ENCODE results near the gene MYO3B. TPM values are rescaled to one million over a fixed set of nuclear protein-coding genes. Genes with fewer than 3 reads are reported as not detected.

MYO3B gene
- total and polyA plus RNA-seq, 2 of the 8 experiments (the other 6 are each of a cell fraction or from before 2014, with no cell fraction given) = 0.17 to 0.19 TPM

DNA sequence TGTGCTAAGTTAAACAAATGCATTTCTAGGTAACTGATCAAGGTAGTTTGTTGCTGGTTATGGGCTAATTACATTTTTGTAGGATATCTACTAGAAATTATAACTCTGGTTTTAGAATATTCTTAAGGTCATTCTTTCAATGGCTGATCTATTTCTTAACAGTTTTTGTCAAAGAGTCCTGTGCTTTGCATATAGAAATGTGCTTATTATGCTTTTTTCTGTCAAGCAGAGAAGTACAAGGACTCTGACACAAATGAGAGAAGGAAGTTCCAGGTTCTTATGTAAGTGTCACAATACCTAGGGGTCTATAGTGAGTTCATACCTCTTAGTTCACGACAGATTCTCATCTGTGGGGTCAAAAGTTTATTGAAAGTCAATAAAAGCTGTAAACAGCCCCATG is 88.4 kb downstream of the MYO3B start:
- ChIA-PET CTCF (ENCODE audit: partially characterized antibody) (interaction anchor here (1.3 to 1.4 kb wide), 2 partner anchors 29 to 31 kb away, joined by 3 to 4 read pairs; no protein-coding TSS in a partner anchor), POLR2A (ENCODE audit: partially characterized antibody) (no interaction called here)
- H3K14ac ChIP-seq (ENCODE audit: insufficient read length) = no peak overlapping the region
- H3K23me2 ChIP-seq (ENCODE audit: low read depth, low read length) = no peaks in the 10 kb centered on the region
- no peak overlapping the region for H3K4me2 ChIP-seq (ENCODE audit: insufficient read depth in 1 of 2, low read depth in 2 of 2, low read length in 2 of 2)
- H3K4me3 ChIP-seq (ENCODE audit: extremely low read depth in 1 of 4, insufficient read depth in 2 of 4, low read depth in 3 of 4, low read length in 4 of 4) = no peak overlapping the region
- H3K79me1 ChIP-seq (ENCODE audit: low read depth, low read length) = no peaks in the 10 kb centered on the region
- no peak overlapping the region for H4K5ac ChIP-seq (ENCODE audit: insufficient read length, low read depth, low read length)
- H3K79me2 ChIP-seq (ENCODE audit: control insufficient read depth in 1 of 2, insufficient read depth in 2 of 2, low read length in 2 of 2) = no peaks in the 10 kb centered on the region
- H3K9me3 ChIP-seq (ENCODE audit: insufficient read depth in 2 of 2, low read depth in 1 of 2, low read length in 1 of 2) = peaks cover 0 to 3% of the 10 kb centered on the region in 2 experiments; a peak in 1 of 4 replicates
- H2AFZ ChIP-seq (ENCODE audit: low read length) = no peak overlapping the region
- no peak overlapping the region for H2BK120ac ChIP-seq (replicated peaks; ENCODE audit: low read depth, low read length)
- no peak for DNase-seq (ENCODE audit: low read depth in 1 of 2, low spot score in 2 of 2)
- H3K36me3 ChIP-seq (ENCODE audit: control insufficient read depth in 2 of 4, insufficient read depth in 4 of 4, low read length in 3 of 4) = no peaks in the 10 kb centered on the region; a peak in 1 of 8 replicates
- H2BK20ac ChIP-seq (ENCODE audit: low read length) = no peak overlapping the region
- H2BK15ac ChIP-seq (ENCODE audit: low read length) = no peak overlapping the region
- H4K20me1 ChIP-seq (replicated peaks in 1 of 2; ENCODE audit: control insufficient read depth in 1 of 2, insufficient read depth in 2 of 2, low read length in 2 of 2) = no peaks in the 10 kb centered on the region
- FAIRE-seq = no peak
- H2BK12ac ChIP-seq (ENCODE audit: low read depth, low read length) = no peak overlapping the region
- H2AK5ac ChIP-seq (ENCODE audit: low read depth, low read length) = no peak overlapping the region
- 90% methylated on average over 1 of the region's 1 CpG; no CpG with 5 or more reads in 1 of the 2 experiments for WGBS, 2 experiments (ENCODE audit: extremely low coverage in 1 of 2, insufficient coverage in 1 of 2, insufficient read length in 1 of 2, insufficient replicate concordance in 2 of 2, low coverage in 1 of 2, low lambda C conversion rate in 2 of 2, missing lambda C conversion rate in 1 of 2)
- no peak overlapping the region for H4K8ac ChIP-seq (ENCODE audit: extremely low read depth, insufficient read depth, low read length)
- no peak overlapping the region for H3K18ac ChIP-seq (ENCODE audit: extremely low read depth, low read length)
- H3K23ac ChIP-seq (ENCODE audit: insufficient read length) = no peak overlapping the region
- H3K27ac ChIP-seq (ENCODE audit: low read depth, low read length) = no peak overlapping the region
- H2BK5ac ChIP-seq (ENCODE audit: low read depth, low read length) = no peak overlapping the region
- H3K27me3 ChIP-seq (replicated peaks in 1 of 4; ENCODE audit: control insufficient read depth in 3 of 4, extremely low read depth in 1 of 4, insufficient read depth in 3 of 4, low read length in 3 of 4) = no peaks in the 10 kb centered on the region
- H3K4ac ChIP-seq (replicated peaks; ENCODE audit: insufficient read length, low read depth, low read length) = no peak overlapping the region
- no peak overlapping the region for H3K56ac ChIP-seq (replicated peaks; ENCODE audit: insufficient read length, low read depth, low read length)
- no peaks in the 10 kb centered on the region for H3K4me1 ChIP-seq (replicated peaks in 1 of 4; ENCODE audit: control insufficient read depth in 3 of 4, insufficient read depth in 4 of 4, low read length in 3 of 4)
- no peak overlapping the region for H4K91ac ChIP-seq (replicated peaks; ENCODE audit: insufficient read length, low read length)
- no peak overlapping the region for H3K9ac ChIP-seq (replicated peaks in 1 of 4; ENCODE audit: extremely low read depth in 1 of 4, low read depth in 3 of 4, low read length in 3 of 4)
- TF ChIP-seq CEBPB (IDR thresholded peaks at IDR 0.05; ENCODE audit: low read depth, low read length) = no peak
- no peak for TF ChIP-seq HDAC2 (IDR thresholded peaks at IDR 0.05; ENCODE audit: borderline replicate concordance in 1 of 2, low read depth in 2 of 2, low read length in 2 of 2)
- TF ChIP-seq RXRA (IDR thresholded peaks at IDR 0.05; ENCODE audit: insufficient read depth, low read depth, low read length) = no peak
- TF ChIP-seq EGR1 (IDR thresholded peaks at IDR 0.05; ENCODE audit: borderline replicate concordance, low read depth, low read length) = no peak
- TF ChIP-seq TBP (IDR thresholded peaks at IDR 0.05; ENCODE audit: low read depth, low read length) = no peak
- TF ChIP-seq SP2 (IDR thresholded peaks at IDR 0.05; ENCODE audit: low read length) = no peak
- TF ChIP-seq RNF2 (IDR thresholded peaks at IDR 0.05; ENCODE audit: borderline replicate concordance, low read depth, low read length, missing control alignments, poor library complexity, severe bottlenecking) = no peak
- TF ChIP-seq FOSL1 (IDR thresholded peaks at IDR 0.05; ENCODE audit: insufficient read depth, low read depth, low read length) = no peak
- no peak for TF ChIP-seq ZNF274 (IDR thresholded peaks at IDR 0.05; ENCODE audit: borderline replicate concordance, extremely low read depth, low read length)
- TF ChIP-seq SP4 (IDR thresholded peaks at IDR 0.05; ENCODE audit: low read length) = no peak
- TF ChIP-seq TAF7 (optimal IDR thresholded peaks at IDR 0.05; ENCODE audit: borderline replicate concordance, low read depth, low read length) = no peak
